HG02588 (cell line): ENCODE data around the gene CLEC4G.
"Not testable (repeated sequence)": the region's sequence is repeated elsewhere in the genome, so short reads cannot be mapped to it uniquely, and the experiment has no call there.

ENCODE experiments used
- ATAC-seq: cut with Tn5 transposase; IDR thresholded peaks from one replicate; pipeline ENCODE4 v1.9.1; 2021; ENCODE audit warnings: mild to moderate bottlenecking, moderate library complexity; ENCODE audit not compliant: unreplicated experiment

CLEC4G gene

GRCh38 chr19:7732045-7732444 lies at the start of gene CLEC4G:
Gene CLEC4G, minus strand, starts transcription at chr19:7732110. Its CDS starts 8 bp downstream, at chr19:7732102.
- no peak for ATAC-seq

GRCh38 chr19:7781157-7781556 lies 49.2 kb upstream of the CLEC4G start:
- no peak for ATAC-seq

GRCh38 chr19:7779631-7780486 lies 47.9 kb upstream of the CLEC4G start:
- no peak for ATAC-seq

GRCh38 chr19:7778081-7778480 lies 46.2 kb upstream of the CLEC4G start:
- ATAC-seq = no peak

- ATAC-seq = no peak
Measured at GRCh38 chr19:7775761-7776160, 43.9 kb upstream of the CLEC4G start.

GRCh38 chr19:7773841-7774240 lies 41.9 kb upstream of the CLEC4G start:
- ATAC-seq = no peak

- ATAC-seq = no peak
Measured at GRCh38 chr19:7772752-7773291, 40.9 kb upstream of the CLEC4G start.

- no peak for ATAC-seq
Measured at GRCh38 chr19:7771072-7771471, 39.2 kb upstream of the CLEC4G start.

GRCh38 chr19:7769171-7769570 lies 37.3 kb upstream of the CLEC4G start:
- ATAC-seq = no peak

GRCh38 chr19:7767487-7767886 lies 35.6 kb upstream of the CLEC4G start:
- ATAC-seq = no peak

GRCh38 chr19:7766535-7766934 lies 34.6 kb upstream of the CLEC4G start:
- ATAC-seq = no peak

- not testable (repeated sequence) for ATAC-seq
Measured at GRCh38 chr19:7765043-7765442, 33.1 kb upstream of the CLEC4G start.

- not testable (repeated sequence) for ATAC-seq
Measured at GRCh38 chr19:7764157-7764556, 32.2 kb upstream of the CLEC4G start.

- ATAC-seq = no peak
Measured at GRCh38 chr19:7763696-7764095, 31.8 kb upstream of the CLEC4G start.

GRCh38 chr19:7762719-7763293 lies 30.9 kb upstream of the CLEC4G start, which contains the start of gene CLEC4M:
Gene CLEC4M, plus strand, starts transcription at chr19:7763243. Its CDS starts 24 bp downstream, at chr19:7763267.
- no peak for ATAC-seq

GRCh38 chr19:7759156-7759555 lies 27.2 kb upstream of the CLEC4G start:
- no peak for ATAC-seq

GRCh38 chr19:7757358-7757757 lies 25.4 kb upstream of the CLEC4G start:
- ATAC-seq = no peak

GRCh38 chr19:7756258-7756657 lies 24.3 kb upstream of the CLEC4G start:
- no peak for ATAC-seq

GRCh38 chr19:7751157-7751783 lies 19.4 kb upstream of the CLEC4G start:
- ATAC-seq = no peak

GRCh38 chr19:7748756-7749155 lies 16.8 kb upstream of the CLEC4G start:
- no peak for ATAC-seq

GRCh38 chr19:7748171-7748570 lies 16.3 kb upstream of the CLEC4G start:
- ATAC-seq = no peak
